Colonic mucosa (tissue), 4 donors: ENCODE results near the gene TRPC4. TPM values are rescaled to one million over a fixed set of nuclear protein-coding genes. Genes with fewer than 3 reads are reported as not detected.

ENCODE experiments used
- DNase-seq: peaks from one replicate; pipeline ENCODE4 v3.0.0-alpha.2; 2020
- H3K27ac ChIP-seq: fragments of 200-600 bp; one replicate; pipeline ENCODE4 v1.8.0; 2021
- H3K27me3 ChIP-seq: fragments of 200-600 bp; one replicate; pipeline ENCODE4 v1.8.0; 2021
- H3K36me3 ChIP-seq: fragments of 200-600 bp; one replicate; pipeline ENCODE4 v1.8.0; 2021
- H3K4me1 ChIP-seq: fragments of 200-600 bp; one replicate; pipeline ENCODE4 v1.8.0; 2021; ENCODE audit warnings: mild to moderate bottlenecking
- H3K4me3 ChIP-seq: fragments of 200-600 bp; one replicate; pipeline ENCODE4 v1.8.0; 2021
- H3K9ac ChIP-seq, 2 donors: one replicate each; pipeline ENCODE4 v1.7.0; 2013; ENCODE audit warnings: control low read depth in 2 of 2, low read depth in 2 of 2, low read length in 2 of 2
- H3K9me3 ChIP-seq: fragments of 200-600 bp; one replicate; pipeline ENCODE4 v1.8.0; 2021
- intact Hi-C: fragments of 100-400 bp; cut with DNase I; formaldehyde crosslinking; loops from one replicate; pipeline ENCODE4 v1.14.1; 2022
- total RNA-seq, 2 donors: library from RNA; stranded (reverse); fragmentation: NEBNext Ultra II Directional in 1 of 2; extraction: Animal tissue kit (Norgen Biotek cat#: 25700) in 1 of 2; gene quantifications; one replicate each; pipeline ENCODE4 v1.2.1, GENCODE V29; 2021
- TF ChIP-seq, protein P1 (sequence below): fragments of 200-600 bp; IDR thresholded peaks from one replicate; pipeline ENCODE4 v1.8.0; 2022; ENCODE audit warnings: antibody characterized with exemption, mild to moderate bottlenecking
- donor health status: healthy.
- donor health status: DM: no; HTN: no; CAD: no.
- donor health status: DM: no; HTN: no; CAD: no.

Gene TRPC4
- total RNA-seq, 2 donors from 2014 or later: 0.66 TPM; not detected in 1

DNA sequence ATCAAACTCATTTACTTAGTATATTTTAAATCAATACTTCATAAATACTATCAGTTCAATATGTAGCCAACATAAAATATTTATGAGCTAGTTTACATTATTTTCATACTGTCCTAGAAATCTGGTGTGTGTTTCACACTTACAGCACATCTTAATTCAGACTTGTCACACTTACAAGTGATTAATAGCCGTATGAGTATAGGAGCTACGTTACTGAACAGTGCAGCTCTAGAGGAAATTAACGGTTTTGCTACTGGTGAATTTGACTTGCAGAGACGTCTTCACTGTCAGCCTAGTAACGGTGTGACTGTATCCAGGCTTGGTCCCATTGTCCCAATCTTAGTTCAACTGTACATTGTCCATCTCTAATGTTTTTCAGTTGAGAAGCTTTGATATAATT, 237.3 kb downstream of the TRPC4 start:
- no peaks in the 10 kb centered on the region for H3K4me1 ChIP-seq
- no peak for DNase-seq
- H3K9me3 ChIP-seq: no peaks in the 10 kb centered on the region
- intact Hi-C loops: no loop called here
- H3K27me3 ChIP-seq: no peaks in the 10 kb centered on the region
- H3K4me3 ChIP-seq: no peak overlapping the region
- no peak overlapping the region for H3K27ac ChIP-seq
- TF ChIP-seq, protein P1, sequence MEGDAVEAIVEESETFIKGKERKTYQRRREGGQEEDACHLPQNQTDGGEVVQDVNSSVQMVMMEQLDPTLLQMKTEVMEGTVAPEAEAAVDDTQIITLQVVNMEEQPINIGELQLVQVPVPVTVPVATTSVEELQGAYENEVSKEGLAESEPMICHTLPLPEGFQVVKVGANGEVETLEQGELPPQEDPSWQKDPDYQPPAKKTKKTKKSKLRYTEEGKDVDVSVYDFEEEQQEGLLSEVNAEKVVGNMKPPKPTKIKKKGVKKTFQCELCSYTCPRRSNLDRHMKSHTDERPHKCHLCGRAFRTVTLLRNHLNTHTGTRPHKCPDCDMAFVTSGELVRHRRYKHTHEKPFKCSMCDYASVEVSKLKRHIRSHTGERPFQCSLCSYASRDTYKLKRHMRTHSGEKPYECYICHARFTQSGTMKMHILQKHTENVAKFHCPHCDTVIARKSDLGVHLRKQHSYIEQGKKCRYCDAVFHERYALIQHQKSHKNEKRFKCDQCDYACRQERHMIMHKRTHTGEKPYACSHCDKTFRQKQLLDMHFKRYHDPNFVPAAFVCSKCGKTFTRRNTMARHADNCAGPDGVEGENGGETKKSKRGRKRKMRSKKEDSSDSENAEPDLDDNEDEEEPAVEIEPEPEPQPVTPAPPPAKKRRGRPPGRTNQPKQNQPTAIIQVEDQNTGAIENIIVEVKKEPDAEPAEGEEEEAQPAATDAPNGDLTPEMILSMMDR: no peak
- no peaks in the 10 kb centered on the region for H3K36me3 ChIP-seq
- H3K9ac ChIP-seq: no peak overlapping the region

DNA sequence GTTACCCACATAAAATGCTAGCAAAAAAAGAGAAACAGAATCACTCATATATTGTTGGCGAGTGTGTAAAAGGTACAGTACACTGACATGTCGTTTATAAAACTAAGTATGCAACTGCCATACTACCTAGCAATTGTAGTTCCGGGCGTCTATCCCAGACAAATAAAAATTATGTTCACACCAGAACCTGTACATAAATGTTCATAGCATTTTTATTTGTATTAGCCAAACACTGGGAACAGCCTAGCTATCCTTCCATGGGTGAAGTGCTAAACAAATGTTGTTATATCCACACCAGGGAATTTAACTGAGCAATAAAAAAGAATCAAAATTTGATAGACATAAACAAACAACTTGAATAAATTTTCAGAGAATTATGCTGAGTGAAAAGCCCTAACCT, 242.1 kb downstream of the TRPC4 start:
- intact Hi-C loops: no loop called here
- Histone ChIP-seq H3K27me3 (no peaks in the 10 kb centered on the region), H3K9ac (no peak overlapping the region), H3K4me3 (no peak overlapping the region), H3K27ac (no peak overlapping the region), H3K4me1 (no peaks in the 10 kb centered on the region), H3K9me3 (no peaks in the 10 kb centered on the region), H3K36me3 (no peaks in the 10 kb centered on the region)
- no peak for DNase-seq
- TF ChIP-seq, protein P1: no peak

DNA sequence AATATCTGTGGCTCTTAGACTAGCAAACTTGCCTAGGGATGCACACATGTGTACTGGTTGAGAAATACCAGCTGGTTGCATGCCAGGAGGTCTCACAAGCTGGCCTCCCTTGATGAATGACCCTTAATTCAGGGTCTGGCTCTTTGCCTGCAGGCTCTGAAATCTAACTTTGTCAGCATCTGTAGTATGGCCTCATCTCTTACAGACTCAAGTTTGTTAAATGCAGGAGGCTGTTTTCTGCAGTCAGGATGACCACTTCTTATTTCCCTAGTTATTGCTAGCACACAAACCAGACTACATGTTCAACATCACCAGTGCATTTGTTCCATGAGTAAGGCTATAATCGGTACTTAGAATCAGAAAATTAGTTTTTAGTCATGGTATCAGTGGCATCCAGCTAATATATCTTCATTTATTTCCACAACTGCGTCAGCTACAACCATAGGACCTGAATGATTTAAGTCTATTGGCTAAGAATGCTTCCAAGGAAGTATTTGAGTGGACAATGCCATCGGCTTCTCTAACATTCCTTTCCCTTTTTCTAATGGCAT, 247.7 kb downstream of the TRPC4 start:
- H3K27ac ChIP-seq: no peak overlapping the region
- no peak overlapping the region for H3K4me3 ChIP-seq
- no peaks in the 10 kb centered on the region for H3K27me3 ChIP-seq
- TF ChIP-seq, protein P1: no peak
- H3K4me1 ChIP-seq: no peaks in the 10 kb centered on the region
- no peaks in the 10 kb centered on the region for H3K9me3 ChIP-seq
- no peak overlapping the region for H3K9ac ChIP-seq
- intact Hi-C loops: no loop called here
- no peaks in the 10 kb centered on the region for H3K36me3 ChIP-seq
- DNase-seq: no peak

DNA sequence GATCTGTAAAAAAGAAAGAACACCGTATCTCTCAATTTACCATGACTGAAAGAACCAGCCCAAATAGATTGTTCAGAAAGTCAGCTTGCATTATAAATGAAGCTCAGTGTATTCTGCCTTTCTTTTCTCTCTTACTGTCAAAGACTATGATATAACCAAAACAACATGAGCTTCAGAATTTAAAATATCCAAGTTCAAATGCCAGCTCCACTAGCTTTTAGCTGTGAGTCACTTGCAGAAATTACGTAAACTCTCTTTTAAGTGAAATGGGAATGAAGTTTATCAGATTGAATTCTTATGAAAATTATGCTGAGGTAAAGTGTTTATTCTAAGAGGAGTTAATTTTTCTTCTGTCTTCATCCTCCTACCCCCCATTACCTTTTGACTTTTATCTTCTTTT, 251.0 kb downstream of the TRPC4 start:
- DNase-seq: no peak
- intact Hi-C loops: no loop called here

DNA sequence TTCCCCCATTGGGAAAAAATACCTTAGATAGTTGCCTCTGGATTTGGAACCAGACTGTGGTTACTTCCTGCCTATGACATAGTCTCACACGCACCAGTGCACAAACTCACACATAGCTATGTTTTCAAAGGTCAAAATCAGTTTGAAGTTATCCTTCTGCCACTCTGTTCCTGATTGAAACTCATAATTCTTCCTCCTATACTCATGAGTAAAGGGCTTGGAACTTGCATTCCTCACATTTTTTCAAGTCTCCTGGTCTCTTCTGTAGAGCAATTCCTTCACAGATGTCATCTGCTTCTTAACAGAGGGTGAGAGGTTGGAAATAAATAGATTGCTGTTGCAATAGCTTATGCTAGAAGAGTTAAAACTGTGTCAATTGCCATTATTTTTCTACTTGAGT, 252.4 kb downstream of the TRPC4 start:
- TF ChIP-seq, protein P1: no peak
- no peaks in the 10 kb centered on the region for H3K36me3 ChIP-seq
- H3K27me3 ChIP-seq: no peaks in the 10 kb centered on the region
- H3K9me3 ChIP-seq: no peaks in the 10 kb centered on the region
- no peak overlapping the region for H3K27ac ChIP-seq
- H3K4me1 ChIP-seq: no peaks in the 10 kb centered on the region
- H3K9ac ChIP-seq: no peak overlapping the region
- DNase-seq: no peak
- intact Hi-C loops: no loop called here
- no peak overlapping the region for H3K4me3 ChIP-seq

More for the DNA sequence above, 251.0 kb downstream of the TRPC4 start:
- Histone ChIP-seq H3K9ac (no peak overlapping the region), H3K4me3 (no peak overlapping the region), H3K27ac (no peak overlapping the region), H3K9me3 (no peaks in the 10 kb centered on the region), H3K27me3 (no peaks in the 10 kb centered on the region), H3K36me3 (no peaks in the 10 kb centered on the region), H3K4me1 (no peaks in the 10 kb centered on the region)
- TF ChIP-seq, protein P1: no peak

DNA sequence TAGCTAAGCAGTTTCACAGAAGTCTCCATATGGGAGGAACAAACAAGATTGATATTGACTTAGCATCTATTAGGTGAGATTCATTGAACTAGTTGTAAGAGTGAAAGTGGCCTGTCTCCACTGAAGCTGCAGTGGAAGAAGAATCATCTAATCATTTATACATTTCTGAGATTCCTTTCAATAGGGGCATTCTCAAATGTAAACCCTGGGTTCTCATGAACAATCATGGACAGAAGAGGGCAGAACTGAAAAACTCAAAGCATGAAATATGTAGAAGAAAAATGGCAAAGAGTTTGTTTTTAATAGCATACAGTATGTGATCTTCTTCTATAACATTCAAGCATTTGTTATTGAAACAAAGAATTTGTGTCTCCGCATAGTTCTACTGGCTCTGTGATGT, 253.4 kb downstream of the TRPC4 start:
- Histone ChIP-seq H3K9me3 (no peaks in the 10 kb centered on the region), H3K27me3 (no peaks in the 10 kb centered on the region), H3K36me3 (no peaks in the 10 kb centered on the region), H3K9ac (no peak overlapping the region), H3K4me1 (no peaks in the 10 kb centered on the region), H3K4me3 (no peak overlapping the region), H3K27ac (no peak overlapping the region)
- TF ChIP-seq, protein P1: no peak
- intact Hi-C loops: no loop called here
- no peak for DNase-seq
